Mesendoderm (in vitro differentiated cells): ENCODE data around the gene SCAMP1.

ENCODE experiments used
- DNase-seq: peaks from one replicate; pipeline ENCODE4 v3.0.0; 2013
- H2AK5ac ChIP-seq: 2 replicates; pipeline ENCODE4 v1.6.1; 2013; ENCODE audit warnings: low read length, inconsistent platforms
- H2BK120ac ChIP-seq: 2 replicates; pipeline ENCODE4 v1.6.1; 2013; ENCODE audit warnings: low read depth, mild to moderate bottlenecking, low read length, moderate library complexity, mixed read lengths
- H2BK15ac ChIP-seq: replicated peaks from 2 replicates; pipeline ENCODE4 v1.6.1; 2013; ENCODE audit warnings: low read depth, mild to moderate bottlenecking, moderate library complexity
- H2BK5ac ChIP-seq: 2 replicates; pipeline ENCODE4 v1.6.1; 2013; ENCODE audit warnings: low read length, inconsistent platforms
- H3K18ac ChIP-seq: 2 replicates; pipeline ENCODE4 v1.6.1; 2013; ENCODE audit warnings: mild to moderate bottlenecking, low read length, mixed read lengths
- H3K23ac ChIP-seq: one replicate; pipeline ENCODE4 v1.6.1; 2013; ENCODE audit warnings: low read length
- H3K27ac ChIP-seq: 2 replicates; pipeline ENCODE4 v1.5.1; 2013; ENCODE audit warnings: low read depth, mild to moderate bottlenecking, inconsistent platforms, low read length, moderate library complexity
- H3K27me3 ChIP-seq: 2 replicates; pipeline ENCODE4 v1.6.1; 2013; ENCODE audit warnings: low read length, control low read depth, mild to moderate bottlenecking, inconsistent platforms; ENCODE audit not compliant: insufficient read depth, poor library complexity
- H3K36me3 ChIP-seq: 2 replicates; pipeline ENCODE4 v1.6.1; 2013; ENCODE audit warnings: low read length, inconsistent platforms; ENCODE audit not compliant: control insufficient read depth, insufficient read depth
- H3K4ac ChIP-seq: one replicate; pipeline ENCODE4 v1.6.1; 2013; ENCODE audit warnings: low read depth, mild to moderate bottlenecking, low read length, moderate library complexity
- H3K4me1 ChIP-seq: 2 replicates; pipeline ENCODE4 v1.6.1; 2013; ENCODE audit warnings: low read depth, low read length, inconsistent platforms; ENCODE audit not compliant: control insufficient read depth
- H3K4me2 ChIP-seq: 2 replicates; pipeline ENCODE4 v1.6.1; 2013; ENCODE audit warnings: low read length
- H3K4me3 ChIP-seq: 2 replicates; pipeline ENCODE4 v1.5.1; 2013; ENCODE audit warnings: mild to moderate bottlenecking, low read length
- H3K56ac ChIP-seq: one replicate; pipeline ENCODE4 v1.6.1; 2013; ENCODE audit warnings: low read length
- H3K79me1 ChIP-seq: 2 replicates; pipeline ENCODE4 v1.6.1; 2013; ENCODE audit warnings: low read length, inconsistent platforms
- H3K79me2 ChIP-seq: 2 replicates; pipeline ENCODE4 v1.6.1; 2013; ENCODE audit warnings: mild to moderate bottlenecking, low read length; ENCODE audit not compliant: control insufficient read depth, insufficient read depth
- H3K9ac ChIP-seq: 2 replicates; pipeline ENCODE4 v1.6.1; 2013; ENCODE audit warnings: low read length, inconsistent platforms
- H4K5ac ChIP-seq: one replicate; pipeline ENCODE4 v1.6.1; 2013; ENCODE audit warnings: low read length
- H4K8ac ChIP-seq: one replicate; pipeline ENCODE4 v1.6.1; 2013; ENCODE audit warnings: low read depth, mild to moderate bottlenecking, control low read depth, low read length, moderate library complexity
- WGBS: extraction: QIAGEN DNeasy Blood & Tissue Kit; methylation state at CpG from one replicate; pipeline ENCODE4 v1.1.7; 2013; ENCODE audit warnings: low lambda C conversion rate, missing lambda C conversion rate; ENCODE audit not compliant: insufficient coverage; ENCODE audit errors: extremely low coverage; 5-methylcytosine and 5-hydroxymethylcytosine counted together

The SCAMP1 gene

GRCh38 chr5:78509884-78510769, 149.7 kb downstream of the SCAMP1 start:
- DNase-seq: peak; percentile 80

GRCh38 chr5:78511121-78511906, 150.9 kb downstream of the SCAMP1 start:
- no peaks in the 10 kb centered on the region for H3K27me3 ChIP-seq
- no peak overlapping the region for H2BK15ac ChIP-seq
- no peak overlapping the region for H2BK5ac ChIP-seq
- H3K18ac ChIP-seq: no peak overlapping the region
- no peak overlapping the region for H3K56ac ChIP-seq
- H3K9ac ChIP-seq: no peak overlapping the region
- DNase-seq: no peak
- H3K4me1 ChIP-seq: peaks cover 21% of the 10 kb centered on the region
- H3K27ac ChIP-seq: no peak overlapping the region
- no CpG with 5 or more reads among the region's 10 CpGs for WGBS
- no peak overlapping the region for H3K23ac ChIP-seq
- H4K5ac ChIP-seq: no peak overlapping the region
- H3K79me2 ChIP-seq: no peaks in the 10 kb centered on the region
- no peak overlapping the region for H3K4ac ChIP-seq
- H2BK120ac ChIP-seq: no peak overlapping the region
- H3K4me3 ChIP-seq: no peak overlapping the region
- H2AK5ac ChIP-seq: no peak overlapping the region
- H3K79me1 ChIP-seq: peaks cover 1% of the 10 kb centered on the region
- H3K36me3 ChIP-seq: no peaks in the 10 kb centered on the region
- H4K8ac ChIP-seq: no peak overlapping the region
- no peak overlapping the region for H3K4me2 ChIP-seq

More at GRCh38 chr5:78509884-78510769, 149.7 kb downstream of the SCAMP1 start:
- Histone ChIP-seq H2AK5ac (no peak overlapping the region), H3K23ac (no peak overlapping the region), H4K5ac (no peak overlapping the region), H3K9ac (peak overlapping the region; percentile 22), H2BK5ac (no peak overlapping the region), H3K4me3 (no peak overlapping the region), H3K36me3 (no peaks in the 10 kb centered on the region), H3K56ac (peak overlapping the region; percentile 64), H3K27me3 (no peaks in the 10 kb centered on the region), H3K27ac (no peak overlapping the region), H3K4me2 (peak overlapping the region; percentile 30), H3K4me1 (peaks cover 27% of the 10 kb centered on the region), H3K4ac (no peak overlapping the region), H4K8ac (no peak overlapping the region), H2BK120ac (no peak overlapping the region), H3K18ac (no peak overlapping the region), H3K79me1 (peaks cover 4% of the 10 kb centered on the region), H3K79me2 (no peaks in the 10 kb centered on the region), H2BK15ac (no peak overlapping the region)
- whole genome bisulfite sequencing: no CpG with 5 or more reads among the region's 61 CpGs

- Histone ChIP-seq H4K8ac (no peak overlapping the region), H3K56ac (no peak overlapping the region), H2BK120ac (no peak overlapping the region), H3K27ac (no peak overlapping the region), H3K23ac (no peak overlapping the region), H3K27me3 (no peaks in the 10 kb centered on the region), H3K4me2 (no peak overlapping the region), H3K4me1 (peaks cover 19% of the 10 kb centered on the region), H3K4me3 (no peak overlapping the region), H3K36me3 (no peaks in the 10 kb centered on the region), H3K4ac (no peak overlapping the region), H4K5ac (no peak overlapping the region), H3K9ac (no peak overlapping the region), H2AK5ac (no peak overlapping the region), H3K18ac (no peak overlapping the region), H2BK15ac (no peak overlapping the region), H3K79me2 (no peaks in the 10 kb centered on the region), H2BK5ac (no peak overlapping the region), H3K79me1 (no peaks in the 10 kb centered on the region)
- DNase-seq: no peak
- WGBS: no CpG with 5 or more reads among the region's 3 CpGs
Observed at GRCh38 chr5:78512435-78512834, 152.0 kb downstream of the SCAMP1 start.

GRCh38 chr5:78513441-78513840, 153.0 kb downstream of the SCAMP1 start:
- no CpG with 5 or more reads among the region's 6 CpGs for WGBS
- no peak overlapping the region for H2BK15ac ChIP-seq

GRCh38 chr5:78514427-78515330, 154.3 kb downstream of the SCAMP1 start:
- peaks cover 9% of the 10 kb centered on the region for H3K4me1 ChIP-seq
- peaks cover 2% of the 10 kb centered on the region for H3K79me1 ChIP-seq
- no peak overlapping the region for H4K8ac ChIP-seq
- DNase-seq: no peak
- H3K79me2 ChIP-seq: no peaks in the 10 kb centered on the region
- H3K23ac ChIP-seq: no peak overlapping the region
- no CpG with 5 or more reads among the region's 8 CpGs for WGBS
- H3K18ac ChIP-seq: no peak overlapping the region
- no peak overlapping the region for H2BK15ac ChIP-seq
- no peak overlapping the region for H3K27ac ChIP-seq
- no peak overlapping the region for H3K9ac ChIP-seq
- H3K56ac ChIP-seq: no peak overlapping the region
- no peak overlapping the region for H3K4me3 ChIP-seq
- H2BK5ac ChIP-seq: no peak overlapping the region
- no peak overlapping the region for H2AK5ac ChIP-seq
- no peak overlapping the region for H3K4ac ChIP-seq
- H3K36me3 ChIP-seq: no peaks in the 10 kb centered on the region
- H3K4me2 ChIP-seq: no peak overlapping the region
- no peak overlapping the region for H2BK120ac ChIP-seq
- no peaks in the 10 kb centered on the region for H3K27me3 ChIP-seq
- no peak overlapping the region for H4K5ac ChIP-seq

More at GRCh38 chr5:78513441-78513840, 153.0 kb downstream of the SCAMP1 start:
- Histone ChIP-seq H3K27ac (no peak overlapping the region), H3K56ac (no peak overlapping the region), H3K23ac (no peak overlapping the region), H3K79me2 (no peaks in the 10 kb centered on the region), H4K8ac (no peak overlapping the region), H3K4me2 (no peak overlapping the region), H4K5ac (no peak overlapping the region), H2AK5ac (no peak overlapping the region), H3K4me3 (no peak overlapping the region), H3K36me3 (no peaks in the 10 kb centered on the region), H3K4ac (no peak overlapping the region), H2BK5ac (no peak overlapping the region), H3K27me3 (no peaks in the 10 kb centered on the region), H3K9ac (no peak overlapping the region), H2BK120ac (no peak overlapping the region), H3K79me1 (no peaks in the 10 kb centered on the region), H3K18ac (no peak overlapping the region), H3K4me1 (peaks cover 12% of the 10 kb centered on the region)
- DNase-seq: no peak
